Natural killer cell (primary cell): Measurements from ENCODE around the gene MYBPC1. TPM values are rescaled to one million over a fixed set of nuclear protein-coding genes. Genes with fewer than 3 reads are reported as not detected.

ENCODE experiments used
- ATAC-seq, 3 donors: fragments of 150-1000 bp in 2 of 3; fragments of 200-7000 bp in 1 of 3; cut with Tn5 transposase; 1 replicate in 1 of 3; 2 replicates in 2 of 3; pipeline ENCODE4 v1.10.0; 2021; ENCODE audit warnings: mild to moderate bottlenecking in 2 of 3, moderate library complexity in 2 of 3
- DNase-seq, 2 donors: peaks; one replicate each; pipeline versions ENCODE4 v3.0.0 to v3.0.0-alpha.2; 2013 to 2021; ENCODE audit warnings: mixed read lengths in 1 of 2
- H3K27ac ChIP-seq: one replicate; pipeline ENCODE4 v1.5.1; 2013; ENCODE audit warnings: mild to moderate bottlenecking, low read length
- H3K27me3 ChIP-seq: one replicate; pipeline ENCODE4 v1.6.1; 2013; ENCODE audit warnings: low read length; ENCODE audit not compliant: control insufficient read depth, insufficient read depth
- H3K36me3 ChIP-seq: one replicate; pipeline ENCODE4 v1.6.1; 2013; ENCODE audit warnings: low read length; ENCODE audit not compliant: control insufficient read depth, insufficient read depth
- H3K4me1 ChIP-seq: one replicate; pipeline ENCODE4 v1.6.1; 2013; ENCODE audit warnings: low read length; ENCODE audit not compliant: control insufficient read depth, insufficient read depth
- H3K4me3 ChIP-seq: one replicate; pipeline ENCODE4 v1.5.1; 2013; ENCODE audit warnings: low read length
- H3K9me3 ChIP-seq: one replicate; pipeline ENCODE4 v1.6.1; 2013; ENCODE audit warnings: low read length; ENCODE audit not compliant: control insufficient read depth, insufficient read depth
- H3K27ac Mint-ChIP-seq, 2 donors: one replicate each; pipeline ENCODE4 v1.8.0; 2022; ENCODE audit warnings: mild to moderate bottlenecking in 2 of 2, mixed read lengths in 2 of 2, moderate library complexity in 1 of 2
- H3K27me3 Mint-ChIP-seq, 2 donors: one replicate each; pipeline ENCODE4 v1.8.0; 2022; ENCODE audit warnings: low read depth in 2 of 2, mixed read lengths in 2 of 2
- H3K36me3 Mint-ChIP-seq: one replicate; pipeline ENCODE4 v1.8.0; 2022; ENCODE audit warnings: mixed read lengths
- H3K4me1 Mint-ChIP-seq, 2 donors: one replicate each; pipeline ENCODE4 v1.8.0; 2022; ENCODE audit warnings: mixed read lengths in 2 of 2
- H3K4me3 Mint-ChIP-seq: one replicate; pipeline ENCODE4 v1.8.0; 2022; ENCODE audit warnings: mild to moderate bottlenecking, moderate library complexity, mixed read lengths
- H3K9me3 Mint-ChIP-seq, 2 donors: one replicate each; pipeline ENCODE4 v1.8.0; 2022; ENCODE audit warnings: mixed read lengths in 2 of 2
- CTCF ChIP-seq: fragments of 200-600 bp; IDR thresholded peaks from one replicate; pipeline ENCODE4 v1.8.0; 2022; ENCODE audit warnings: antibody characterized with exemption
- WGBS: methylation state at CpG from one replicate; pipeline ENCODE4 v1.1.7; 2013; ENCODE audit warnings: missing lambda C conversion rate; ENCODE audit not compliant: insufficient coverage; 5-methylcytosine and 5-hydroxymethylcytosine counted together
- intact Hi-C: fragments of 100-400 bp; cut with micrococcal nuclease; formaldehyde crosslinking; loops from one replicate; pipeline ENCODE4 v1.14.2; 2022
- total RNA-seq, 4 donors: library from RNA; stranded (reverse); fragments of 120-200 nt in 1 of 4; gene quantifications; one replicate each; pipeline versions ENCODE4 v1.2.3 to v1.2.4, GENCODE V29; 2013 to 2022

MYBPC1 gene
- total RNA-seq, 3 donors from 2014 or later (not counting 1 experiment from before 2014, with no cell fraction given), result not detected

DNA sequence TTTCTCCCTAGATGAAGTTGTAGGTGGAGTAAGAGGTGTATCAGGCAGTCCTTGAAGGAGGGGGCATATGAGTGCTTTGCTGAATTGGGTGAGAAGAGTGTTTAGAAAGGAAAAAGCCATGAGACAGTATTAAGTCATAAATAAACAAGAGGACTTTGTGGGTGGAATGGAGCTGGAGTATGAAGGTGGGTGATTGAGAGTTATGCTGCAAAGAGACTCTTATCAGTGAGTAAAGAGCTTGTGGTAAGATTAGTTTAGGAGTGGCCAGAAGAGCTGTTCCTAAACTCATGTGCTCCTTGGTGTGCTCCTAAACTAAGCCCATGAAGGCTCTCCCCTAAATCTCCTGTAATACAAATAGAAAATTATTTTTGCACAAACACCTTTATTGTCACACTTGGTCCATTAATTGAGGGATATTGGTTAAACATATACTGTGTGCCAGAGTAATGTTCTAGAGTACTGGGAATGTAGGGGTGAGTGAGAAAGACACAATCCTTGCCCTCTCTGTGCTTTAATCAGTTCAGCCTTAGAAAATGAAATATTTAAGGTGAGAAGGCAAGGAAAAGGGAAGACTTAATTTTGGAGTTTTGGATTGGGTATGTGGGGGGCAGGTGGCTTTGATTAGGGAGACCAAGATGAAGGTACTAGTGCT, 112.5 kb downstream of the MYBPC1 start:
- no peaks in the 10 kb centered on the region for H3K4me1 ChIP-seq
- no peaks in the 10 kb centered on the region for H3K27me3 ChIP-seq
- H3K27me3 Mint-ChIP-seq, result no peaks in the 10 kb centered on the region
- intact Hi-C loops, result no loop called here
- no peak for TF ChIP-seq CTCF
- no peaks in the 10 kb centered on the region for H3K36me3 Mint-ChIP-seq
- peaks cover 0 to 5% of the 10 kb centered on the region in 2 donors for H3K4me1 Mint-ChIP-seq
- H3K9me3 Mint-ChIP-seq, result no peaks in the 10 kb centered on the region
- ATAC-seq (no peak), DNase-seq (no peak)
- H3K36me3 ChIP-seq, result no peaks in the 10 kb centered on the region
- no peaks in the 10 kb centered on the region for H3K9me3 ChIP-seq
- no peak overlapping the region for H3K4me3 ChIP-seq
- H3K4me3 Mint-ChIP-seq, result no peak overlapping the region
- no peak overlapping the region for H3K27ac Mint-ChIP-seq
- H3K27ac ChIP-seq, result no peak overlapping the region

GRCh38 chr12:101710288-101710687, 115.5 kb downstream of the MYBPC1 start:
- Mint-ChIP-seq H3K4me1 (peaks cover 0 to 5% of the 10 kb centered on the region in 2 donors), H3K27ac (no peak overlapping the region), H3K9me3 (no peaks in the 10 kb centered on the region), H3K27me3 (no peaks in the 10 kb centered on the region), H3K4me3 (no peak overlapping the region), H3K36me3 (no peaks in the 10 kb centered on the region)
- intact Hi-C loops, result no loop called here
- no peaks in the 10 kb centered on the region for H3K27me3 ChIP-seq
- 93% methylated on average over 3 of the region's 4 CpGs for WGBS
- ATAC-seq (no peak), DNase-seq (no peak)
- no peaks in the 10 kb centered on the region for H3K4me1 ChIP-seq
- TF ChIP-seq CTCF, result no peak
- no peaks in the 10 kb centered on the region for H3K9me3 ChIP-seq
- no peak overlapping the region for H3K4me3 ChIP-seq
- no peak overlapping the region for H3K27ac ChIP-seq
- H3K36me3 ChIP-seq, result no peaks in the 10 kb centered on the region

- no peaks in the 10 kb centered on the region for H3K27me3 ChIP-seq
- TF ChIP-seq CTCF, result no peak
- H3K36me3 ChIP-seq, result no peaks in the 10 kb centered on the region
- H3K27ac ChIP-seq, result no peak overlapping the region
- 94% methylated on average over 5 of the region's 5 CpGs for WGBS
- no peak for DNase-seq
- H3K9me3 Mint-ChIP-seq, result no peaks in the 10 kb centered on the region
- no peak overlapping the region for H3K4me3 Mint-ChIP-seq
- peaks cover 0 to 5% of the 10 kb centered on the region in 2 donors for H3K4me1 Mint-ChIP-seq
- H3K27ac Mint-ChIP-seq, result no peak overlapping the region
- intact Hi-C loops, result no loop called here
- no peaks in the 10 kb centered on the region for H3K36me3 Mint-ChIP-seq
- H3K4me3 ChIP-seq, result no peak overlapping the region
- no peaks in the 10 kb centered on the region for H3K27me3 Mint-ChIP-seq
- no peak for ATAC-seq
- no peaks in the 10 kb centered on the region for H3K4me1 ChIP-seq
- no peaks in the 10 kb centered on the region for H3K9me3 ChIP-seq
These were observed 118.4 kb downstream of the MYBPC1 start for GRCh38 chr12:101713059-101713682.

DNA sequence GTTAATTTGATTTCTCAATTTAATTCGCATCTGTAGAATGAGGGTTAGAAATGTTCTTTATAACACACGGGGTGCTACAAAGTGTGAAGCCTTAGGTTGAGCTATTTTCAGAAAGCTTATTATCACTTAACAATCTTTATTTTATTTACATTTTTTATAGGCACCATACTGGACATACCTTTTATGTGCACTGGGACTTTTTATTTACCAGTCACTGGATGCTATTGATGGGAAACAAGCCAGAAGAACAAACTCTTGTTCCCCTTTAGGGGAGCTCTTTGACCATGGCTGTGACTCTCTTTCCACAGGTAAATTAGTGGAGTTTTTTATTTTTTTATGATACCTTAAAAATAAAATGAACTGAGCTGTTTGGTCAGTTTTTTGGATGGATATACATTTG, 119.2 kb downstream of the MYBPC1 start:
- DNase-seq, result no peak
- Mint-ChIP-seq H3K27ac (no peak overlapping the region), H3K4me3 (no peak overlapping the region), H3K27me3 (no peaks in the 10 kb centered on the region), H3K4me1 (peaks cover 0 to 5% of the 10 kb centered on the region in 2 donors), H3K36me3 (no peaks in the 10 kb centered on the region), H3K9me3 (no peaks in the 10 kb centered on the region)
- no CpG with 5 or more reads among the region's 2 CpGs for WGBS
- intact Hi-C loops, result no loop called here
- Histone ChIP-seq H3K4me3 (no peak overlapping the region), H3K9me3 (no peaks in the 10 kb centered on the region), H3K27me3 (no peaks in the 10 kb centered on the region), H3K4me1 (no peaks in the 10 kb centered on the region), H3K36me3 (no peaks in the 10 kb centered on the region), H3K27ac (no peak overlapping the region)
- ATAC-seq, result no peak
- no peak for TF ChIP-seq CTCF
